NT2/D1 (cell line): ENCODE results near the gene CCDC159.

Source experiments
- SUZ12 ChIP-seq: IDR thresholded peaks from 2 replicates; pipeline ENCODE4 v1.6.1; 2011; ENCODE audit not compliant: insufficient read length, insufficient read depth; ENCODE audit errors: extremely low read depth
- YY1 ChIP-seq: IDR thresholded peaks from 2 replicates; pipeline ENCODE4 v1.6.1; 2011; ENCODE audit not compliant: insufficient read length, insufficient read depth
- ZNF274 ChIP-seq: IDR thresholded peaks from 2 replicates; pipeline ENCODE4 v1.6.1; 2011; ENCODE audit warnings: mild to moderate bottlenecking, low read depth, low read length

- no peak for TF ChIP-seq YY1
- TF ChIP-seq ZNF274: no peak
- no peak for TF ChIP-seq SUZ12
Observed at GRCh38 chr19:11382898-11383705, 36.8 kb downstream of the CCDC159 start.
